GM18951 (cell line): Measurements from ENCODE around the gene ZFYVE28.

Source experiments
- POLR2A ChIP-seq: IDR thresholded peaks from 4 replicates; pipeline ENCODE4 v1.6.1; 2011; ENCODE audit warnings: mild to moderate bottlenecking; ENCODE audit not compliant: insufficient read length, insufficient read depth; ENCODE audit errors: extremely low read depth
- in situ Hi-C: fragments of 300-500 bp; cut with MboI; formaldehyde crosslinking; loops from one replicate; pipeline ENCODE4 v1.12.0; 2022; ENCODE audit warnings: low sequenced_read_pairs, mixed read lengths, inconsistent platforms; ENCODE audit not compliant: unreplicated experiment

Gene ZFYVE28

GRCh38 chr4:2305766-2306501, 112.5 kb downstream of the ZFYVE28 start:
- no peak for TF ChIP-seq POLR2A
- in situ Hi-C loops = no loop called here

- in situ Hi-C loops = no loop called here
- TF ChIP-seq POLR2A = no peak
Measured at GRCh38 chr4:2304877-2305561, 113.4 kb downstream of the ZFYVE28 start.

GRCh38 chr4:2304321-2304876, 114.0 kb downstream of the ZFYVE28 start:
- no peak for TF ChIP-seq POLR2A
- in situ Hi-C loops = no loop called here

GRCh38 chr4:2303686-2304320, 114.6 kb downstream of the ZFYVE28 start:
- TF ChIP-seq POLR2A = no peak
- in situ Hi-C loops = no loop called here

- in situ Hi-C loops = no loop called here
- no peak for TF ChIP-seq POLR2A
Measured at GRCh38 chr4:2303121-2303685, 115.2 kb downstream of the ZFYVE28 start.

- no peak for TF ChIP-seq POLR2A
- in situ Hi-C loops = no loop called here
Measured at GRCh38 chr4:2302387-2303119, 115.9 kb downstream of the ZFYVE28 start.

- in situ Hi-C loops = no loop called here
- TF ChIP-seq POLR2A = no peak
Measured at GRCh38 chr4:2301806-2302205, 116.6 kb downstream of the ZFYVE28 start.

GRCh38 chr4:2301225-2301642, 117.2 kb downstream of the ZFYVE28 start:
- in situ Hi-C loops = no loop called here
- TF ChIP-seq POLR2A = no peak

GRCh38 chr4:2300431-2301224, 117.8 kb downstream of the ZFYVE28 start:
- in situ Hi-C loops = no loop called here

GRCh38 chr4:2299794-2300193, 118.7 kb downstream of the ZFYVE28 start:
- TF ChIP-seq POLR2A = no peak
- in situ Hi-C loops = no loop called here

More at GRCh38 chr4:2300431-2301224, 117.8 kb downstream of the ZFYVE28 start:
- no peak for TF ChIP-seq POLR2A

- in situ Hi-C loops = no loop called here
- no peak for TF ChIP-seq POLR2A
Measured at GRCh38 chr4:2298532-2298991, 119.9 kb downstream of the ZFYVE28 start.
